Esophagus squamous epithelium (tissue), 5 donors: Measurements from ENCODE around the gene MACROH2A2. TPM values are rescaled to one million over a fixed set of nuclear protein-coding genes. Genes with fewer than 3 reads are reported as not detected.

Source experiments
- DNase-seq: peaks from one replicate; lab custom pipeline; 2025; lab: John Stamatoyannopoulos, UW
- H3K27ac ChIP-seq, 4 donors: fragments of 200-600 bp; sonication (generic); one replicate each; pipeline ENCODE4 v1.5.1; 2016 to 2019; ENCODE audit warnings: mild to moderate bottlenecking in 1 of 4
- H3K27me3 ChIP-seq, 4 donors: fragments of 200-600 bp; sonication (generic); 1 replicate in 3 of 4; 2 replicates in 1 of 4; pipeline versions ENCODE4 v1.5.1 to v1.6.0; 2017 to 2021; ENCODE audit warnings: antibody characterized with exemption in 1 of 4
- H3K36me3 ChIP-seq, 3 donors: fragments of 200-600 bp; sonication (generic); one replicate each; pipeline ENCODE4 v1.5.1; 2016 to 2019
- H3K4me1 ChIP-seq, 3 donors: fragments of 200-600 bp; sonication (generic); one replicate each; pipeline ENCODE4 v1.5.1; 2017 to 2019
- H3K4me3 ChIP-seq, 4 donors: fragments of 200-600 bp; sonication (generic); 1 replicate in 3 of 4; 2 replicates in 1 of 4; pipeline ENCODE4 v1.5.1; 2016 to 2019; ENCODE audit warnings: mild to moderate bottlenecking in 2 of 4, moderate library complexity in 1 of 4
- H3K9me3 ChIP-seq, 3 donors: fragments of 200-600 bp; sonication (generic); one replicate each; pipeline ENCODE4 v1.5.1; 2016 to 2019
- POLR2A ChIP-seq, 4 donors: fragments of 450-650 bp; IDR thresholded peaks; one replicate each; pipeline ENCODE4 v1.6.1; 2017; ENCODE audit warnings: antibody characterized with exemption in 4 of 4, mild to moderate bottlenecking in 4 of 4, moderate library complexity in 3 of 4
- WGBS, 2 donors: methylation state at CpG; one replicate each; pipeline ENCODE4 v1.1.5; 2018; 5-methylcytosine and 5-hydroxymethylcytosine counted together
- intact Hi-C: fragments of 100-400 bp; cut with DNase I; formaldehyde crosslinking; loops from one replicate; pipeline ENCODE4 v1.15.0; 2022
- total RNA-seq, 4 donors: library from RNA; depleted of rRNA; stranded (reverse); fragments of >200 nt; gene quantifications; one replicate each; pipeline ENCODE4 v1.1.0, GENCODE V29; 2016
- TF ChIP-seq, protein P1 (sequence below), 6 experiments: fragments of 450-650 bp in 4 of 6; fragments of 200-600 bp in 2 of 6; sonication (generic) in 2 of 6; IDR thresholded peaks; one replicate each; pipeline ENCODE4 v1.5.1; 2016 to 2019; ENCODE audit warnings: antibody characterized with exemption in 6 of 6, mild to moderate bottlenecking in 4 of 6, moderate library complexity in 4 of 6
- donor health status: DM: yes; HTN: yes; CAD: no.

The MACROH2A2 gene
- total RNA-seq, 4 donors from 2014 or later = 19.8 to 32.0 (median 22.4) TPM

- no peaks in the 10 kb centered on the region for H3K9me3 ChIP-seq
- no peak for DNase-seq
- H3K4me3 ChIP-seq = no peak overlapping the region
- WGBS, 2 donors = 84 to 100% methylated on average over 3 of the region's 3 CpGs
- no peaks in the 10 kb centered on the region for H3K4me1 ChIP-seq
- TF ChIP-seq POLR2A (IDR thresholded peaks at IDR 0.05) = no peak
- TF ChIP-seq, protein P1, sequence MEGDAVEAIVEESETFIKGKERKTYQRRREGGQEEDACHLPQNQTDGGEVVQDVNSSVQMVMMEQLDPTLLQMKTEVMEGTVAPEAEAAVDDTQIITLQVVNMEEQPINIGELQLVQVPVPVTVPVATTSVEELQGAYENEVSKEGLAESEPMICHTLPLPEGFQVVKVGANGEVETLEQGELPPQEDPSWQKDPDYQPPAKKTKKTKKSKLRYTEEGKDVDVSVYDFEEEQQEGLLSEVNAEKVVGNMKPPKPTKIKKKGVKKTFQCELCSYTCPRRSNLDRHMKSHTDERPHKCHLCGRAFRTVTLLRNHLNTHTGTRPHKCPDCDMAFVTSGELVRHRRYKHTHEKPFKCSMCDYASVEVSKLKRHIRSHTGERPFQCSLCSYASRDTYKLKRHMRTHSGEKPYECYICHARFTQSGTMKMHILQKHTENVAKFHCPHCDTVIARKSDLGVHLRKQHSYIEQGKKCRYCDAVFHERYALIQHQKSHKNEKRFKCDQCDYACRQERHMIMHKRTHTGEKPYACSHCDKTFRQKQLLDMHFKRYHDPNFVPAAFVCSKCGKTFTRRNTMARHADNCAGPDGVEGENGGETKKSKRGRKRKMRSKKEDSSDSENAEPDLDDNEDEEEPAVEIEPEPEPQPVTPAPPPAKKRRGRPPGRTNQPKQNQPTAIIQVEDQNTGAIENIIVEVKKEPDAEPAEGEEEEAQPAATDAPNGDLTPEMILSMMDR (IDR thresholded peaks at IDR 0.05) = no peak
- H3K27ac ChIP-seq = no peak overlapping the region
- intact Hi-C loops = no loop called here
- no peaks in the 10 kb centered on the region for H3K27me3 ChIP-seq
- peaks cover 0 to 14% (median 0%) of the 10 kb centered on the region in 3 donors for H3K36me3 ChIP-seq
Observed at GRCh38 chr10:70085975-70086613, 33.4 kb downstream of the MACROH2A2 start.

DNA sequence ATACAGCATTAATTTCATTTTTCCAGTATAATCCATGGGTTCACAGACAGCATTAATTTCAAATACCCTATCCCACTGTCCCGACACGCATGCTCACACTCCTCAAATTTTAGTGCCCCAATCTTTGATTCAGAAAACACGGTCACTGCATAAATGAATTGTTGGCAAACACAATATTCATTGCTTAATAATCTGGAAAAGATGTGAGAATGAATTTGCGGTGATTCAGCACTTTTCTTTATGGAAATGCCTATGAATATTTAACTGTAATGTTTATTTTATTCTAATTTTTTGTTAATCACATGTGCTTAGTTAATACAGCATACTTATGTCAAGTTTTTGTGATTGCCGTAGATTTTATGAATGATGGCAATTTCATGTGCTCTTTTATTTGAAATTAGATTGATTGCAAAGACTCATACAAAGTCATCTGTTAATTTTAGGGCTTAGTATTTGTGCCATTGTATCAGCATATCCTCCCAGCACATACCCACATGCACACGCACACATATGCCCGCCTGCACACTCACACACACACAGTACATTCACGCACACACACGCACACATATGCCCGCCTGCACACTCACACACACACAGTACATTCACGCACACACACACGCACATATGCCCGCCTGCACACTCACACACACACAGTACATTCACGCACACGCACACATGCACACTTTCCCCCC lies 35.1 kb downstream of the MACROH2A2 start:
- Histone ChIP-seq H3K4me3 (no peak overlapping the region), H3K9me3 (no peaks in the 10 kb centered on the region), H3K27ac (no peak overlapping the region), H3K27me3 (no peaks in the 10 kb centered on the region), H3K4me1 (no peaks in the 10 kb centered on the region), H3K36me3 (peaks cover 0 to 31% (median 1%) of the 10 kb centered on the region in 3 donors)
- no peak for DNase-seq
- TF ChIP-seq, protein P1 (IDR thresholded peaks at IDR 0.05) = no peak
- no peak for TF ChIP-seq POLR2A (IDR thresholded peaks at IDR 0.05)
- 87 to 93% methylated on average over 15 of the region's 15 CpGs for WGBS, 2 donors
- intact Hi-C loops = no loop called here

- 78 to 84% methylated on average over 3 of the region's 3 CpGs for WGBS, 2 donors
- no peak for DNase-seq
- TF ChIP-seq, protein P1 (IDR thresholded peaks at IDR 0.05) = no peak
- no peak for TF ChIP-seq POLR2A (IDR thresholded peaks at IDR 0.05)
- peaks cover 0 to 31% (median 7%) of the 10 kb centered on the region in 3 donors for H3K36me3 ChIP-seq
- no peaks in the 10 kb centered on the region for H3K9me3 ChIP-seq
- H3K27me3 ChIP-seq = no peaks in the 10 kb centered on the region
- H3K27ac ChIP-seq = no peak overlapping the region
- no peaks in the 10 kb centered on the region for H3K4me1 ChIP-seq
- intact Hi-C loops = no loop called here
- H3K4me3 ChIP-seq = no peak overlapping the region
Observed at GRCh38 chr10:70088308-70088698, 35.7 kb downstream of the MACROH2A2 start.

GRCh38 chr10:70090013-70090412 lies 37.4 kb downstream of the MACROH2A2 start:
- no peaks in the 10 kb centered on the region for H3K27me3 ChIP-seq
- H3K27ac ChIP-seq = no peak overlapping the region
- peaks cover 0 to 43% (median 8%) of the 10 kb centered on the region in 3 donors for H3K36me3 ChIP-seq
- H3K4me1 ChIP-seq = no peaks in the 10 kb centered on the region
- intact Hi-C loops = no loop called here
- H3K4me3 ChIP-seq = no peak overlapping the region
- no peak for DNase-seq
- no peak for TF ChIP-seq POLR2A (IDR thresholded peaks at IDR 0.05)
- 50 to 82% methylated on average over 8 of the region's 8 CpGs for WGBS, 2 donors
- H3K9me3 ChIP-seq = no peaks in the 10 kb centered on the region

GRCh38 chr10:70090951-70091350 lies 38.3 kb downstream of the MACROH2A2 start:
- H3K36me3 ChIP-seq = peaks cover 0 to 52% (median 15%) of the 10 kb centered on the region in 3 donors
- no peak for DNase-seq
- no peaks in the 10 kb centered on the region for H3K9me3 ChIP-seq
- intact Hi-C loops = no loop called here
- WGBS, 2 donors = 90 to 95% methylated on average over 4 to 5 of the region's 5 CpGs
- H3K4me3 ChIP-seq = no peak overlapping the region
- H3K27ac ChIP-seq = no peak overlapping the region
- TF ChIP-seq, protein P1 (IDR thresholded peaks at IDR 0.05) = no peak
- no peak for TF ChIP-seq POLR2A (IDR thresholded peaks at IDR 0.05)
- H3K4me1 ChIP-seq = no peaks in the 10 kb centered on the region
- H3K27me3 ChIP-seq = no peaks in the 10 kb centered on the region
